ENCODE measurements around the gene A2M. TPM values are rescaled to one million over a fixed set of nuclear protein-coding genes. Genes with fewer than 3 reads are reported as not detected.

The A2M gene
- total RNA-seq, 4 donors from 2014 or later, result 66.2 to 136 (median 96.5) TPM

DNA sequence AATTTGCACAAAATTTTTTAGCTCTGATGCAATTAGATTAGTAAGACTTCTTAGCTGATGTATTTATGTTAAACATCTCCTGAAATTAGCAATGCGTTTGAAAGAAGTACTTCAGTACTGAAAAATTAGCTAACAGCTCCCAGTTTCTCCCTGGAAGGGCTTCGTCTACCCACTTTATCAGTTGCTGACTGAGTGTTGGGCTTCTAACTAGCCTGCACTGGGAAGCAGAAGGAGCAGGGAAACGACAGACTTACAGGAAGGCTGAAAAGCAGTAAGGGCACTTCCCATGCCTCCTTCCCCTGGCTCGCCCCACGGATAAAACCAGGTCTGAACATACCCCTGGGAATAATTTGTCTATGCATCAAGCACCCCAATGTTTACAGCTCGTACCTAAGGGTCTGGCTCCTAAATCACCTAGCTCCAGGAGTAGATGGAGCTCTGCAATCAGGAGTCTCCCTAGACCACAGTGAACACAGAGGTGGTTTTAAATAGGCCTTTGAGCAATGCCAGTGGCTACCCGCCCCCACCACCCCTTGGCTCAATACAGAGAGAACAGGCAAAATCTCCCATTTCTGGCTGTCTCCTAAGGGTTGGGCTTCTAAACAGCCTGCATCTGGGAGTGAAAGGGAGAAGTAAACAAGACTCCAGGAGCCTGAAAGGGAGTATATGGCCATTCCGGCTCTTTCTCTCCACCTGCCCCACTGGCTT is 23.7 kb downstream of the A2M start:
- intact Hi-C loops (cut with DNase I; ENCODE audit: low total_unique reads), result no loop called here
- Histone ChIP-seq H3K27me3 (no peaks in the 10 kb centered on the region), H3K4me3 (no peak overlapping the region), H3K9me3 (no peaks in the 10 kb centered on the region), H3K4me1 (no peaks in the 10 kb centered on the region), H3K27ac (no peak overlapping the region), H3K36me3 (peaks cover 0 to 21% (median 0%) of the 10 kb centered on the region in 4 donors)
- no peak for TF ChIP-seq EP300 (IDR thresholded peaks at IDR 0.05; ENCODE audit: low read depth)
- no peak for TF ChIP-seq POLR2A (IDR thresholded peaks at IDR 0.05)
- TF ChIP-seq POLR2AphosphoS5 (IDR thresholded peaks at IDR 0.05), result no peak
- TF ChIP-seq, protein P1, sequence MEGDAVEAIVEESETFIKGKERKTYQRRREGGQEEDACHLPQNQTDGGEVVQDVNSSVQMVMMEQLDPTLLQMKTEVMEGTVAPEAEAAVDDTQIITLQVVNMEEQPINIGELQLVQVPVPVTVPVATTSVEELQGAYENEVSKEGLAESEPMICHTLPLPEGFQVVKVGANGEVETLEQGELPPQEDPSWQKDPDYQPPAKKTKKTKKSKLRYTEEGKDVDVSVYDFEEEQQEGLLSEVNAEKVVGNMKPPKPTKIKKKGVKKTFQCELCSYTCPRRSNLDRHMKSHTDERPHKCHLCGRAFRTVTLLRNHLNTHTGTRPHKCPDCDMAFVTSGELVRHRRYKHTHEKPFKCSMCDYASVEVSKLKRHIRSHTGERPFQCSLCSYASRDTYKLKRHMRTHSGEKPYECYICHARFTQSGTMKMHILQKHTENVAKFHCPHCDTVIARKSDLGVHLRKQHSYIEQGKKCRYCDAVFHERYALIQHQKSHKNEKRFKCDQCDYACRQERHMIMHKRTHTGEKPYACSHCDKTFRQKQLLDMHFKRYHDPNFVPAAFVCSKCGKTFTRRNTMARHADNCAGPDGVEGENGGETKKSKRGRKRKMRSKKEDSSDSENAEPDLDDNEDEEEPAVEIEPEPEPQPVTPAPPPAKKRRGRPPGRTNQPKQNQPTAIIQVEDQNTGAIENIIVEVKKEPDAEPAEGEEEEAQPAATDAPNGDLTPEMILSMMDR (IDR thresholded peaks at IDR 0.05), result no peak
- DNase-seq, result no peak
- 53 to 76% methylated on average over 3 to 8 of the region's 8 CpGs for WGBS, 2 donors (ENCODE audit: low coverage in 1 of 2)
- in situ Hi-C loops (cut with MboI; ENCODE audit: low pct_ligation_motif_present in 1 of 4, low pct_unique_long_range_greater_than_20kb in 1 of 4, low sequenced_read_pairs in 3 of 4), result no loop called here

DNA sequence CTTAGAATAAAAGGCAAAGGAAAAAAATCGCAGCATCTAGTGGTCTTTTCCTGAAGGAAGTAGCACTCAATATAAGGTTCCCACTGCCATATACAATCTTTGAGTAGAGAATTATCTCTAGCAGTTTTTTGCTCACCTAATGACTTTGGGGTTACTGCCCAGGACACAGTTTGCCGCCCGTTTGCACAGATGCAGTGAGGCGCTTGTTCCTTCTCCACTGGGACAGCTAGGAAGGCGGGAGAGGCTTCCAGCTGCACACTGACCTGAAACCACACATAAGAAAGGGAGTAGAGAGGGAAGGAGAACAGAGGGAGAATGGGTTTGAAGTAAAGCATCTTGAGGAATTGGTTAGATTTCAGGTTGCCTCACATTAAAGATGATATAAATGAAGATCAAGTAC is 25.5 kb downstream of the A2M start:
- Histone ChIP-seq H3K27ac (no peak overlapping the region), H3K9me3 (no peaks in the 10 kb centered on the region), H3K4me1 (no peaks in the 10 kb centered on the region), H3K27me3 (no peaks in the 10 kb centered on the region), H3K36me3 (peaks cover 0 to 19% (median 0%) of the 10 kb centered on the region in 4 donors), H3K4me3 (no peak overlapping the region)
- WGBS, 2 donors (ENCODE audit: low coverage in 1 of 2), result 68 to 76% methylated on average over 5 of the region's 5 CpGs
- intact Hi-C loops (cut with DNase I; ENCODE audit: low total_unique reads), result no loop called here
- DNase-seq, result no peak
- in situ Hi-C loops (cut with MboI; ENCODE audit: low pct_ligation_motif_present in 1 of 4, low pct_unique_long_range_greater_than_20kb in 1 of 4, low sequenced_read_pairs in 3 of 4), result no loop called here
- no peak for TF ChIP-seq POLR2AphosphoS5 (IDR thresholded peaks at IDR 0.05)
- TF ChIP-seq POLR2A (IDR thresholded peaks at IDR 0.05), result no peak
- TF ChIP-seq, protein P1 (IDR thresholded peaks at IDR 0.05), result no peak
- no peak for TF ChIP-seq EP300 (IDR thresholded peaks at IDR 0.05; ENCODE audit: low read depth)

DNA sequence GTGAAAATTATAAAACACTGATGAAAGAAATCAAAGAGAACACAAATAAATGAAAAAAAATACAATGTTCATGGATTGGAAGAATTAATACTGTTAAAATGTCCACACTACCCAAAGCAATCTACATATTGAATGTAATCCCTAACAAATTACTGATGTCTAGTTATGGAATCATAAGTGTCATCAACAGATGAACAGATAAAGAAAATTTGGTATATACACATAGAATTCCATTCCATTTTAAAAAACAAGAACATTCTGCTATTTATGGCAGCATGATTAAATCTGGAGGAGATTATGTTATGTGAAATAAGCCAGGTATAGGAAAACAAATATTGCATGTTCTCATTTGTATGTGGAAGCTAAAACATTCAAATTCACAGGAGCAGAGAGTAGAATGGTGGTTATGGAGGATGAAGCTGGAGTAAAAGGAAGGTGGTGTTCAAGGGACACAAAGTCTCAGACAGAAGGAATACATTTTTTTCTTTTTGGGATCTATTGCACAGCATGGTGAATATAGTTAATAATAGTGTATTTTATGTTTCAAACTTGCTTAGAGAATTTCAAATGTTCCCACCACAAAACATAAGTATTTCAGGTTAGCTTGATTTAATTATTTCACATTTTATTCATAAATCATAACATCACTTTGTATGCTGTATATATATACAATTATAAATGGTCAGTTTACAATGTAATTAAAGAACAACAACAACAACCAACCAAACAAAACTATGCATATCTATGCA is 28.5 kb downstream of the A2M start:
- TF ChIP-seq EP300 (IDR thresholded peaks at IDR 0.05; ENCODE audit: low read depth) (no peak), POLR2AphosphoS5 (IDR thresholded peaks at IDR 0.05) (no peak), POLR2A (IDR thresholded peaks at IDR 0.05) (no peak)
- TF ChIP-seq, protein P1 (IDR thresholded peaks at IDR 0.05), result no peak
- no peak overlapping the region for H3K4me3 ChIP-seq
- no peak overlapping the region for H3K27ac ChIP-seq
- H3K27me3 ChIP-seq, result no peaks in the 10 kb centered on the region
- in situ Hi-C loops (cut with MboI; ENCODE audit: low pct_ligation_motif_present in 1 of 4, low pct_unique_long_range_greater_than_20kb in 1 of 4, low sequenced_read_pairs in 3 of 4), result no loop called here
- intact Hi-C loops (cut with DNase I; ENCODE audit: low total_unique reads), result no loop called here
- H3K36me3 ChIP-seq, result peaks cover 0 to 14% (median 5%) of the 10 kb centered on the region in 4 donors
- no peaks in the 10 kb centered on the region for H3K4me1 ChIP-seq
- no peak for DNase-seq
- peaks cover 0 to 13% of the 10 kb centered on the region in 2 donors for H3K9me3 ChIP-seq

DNA sequence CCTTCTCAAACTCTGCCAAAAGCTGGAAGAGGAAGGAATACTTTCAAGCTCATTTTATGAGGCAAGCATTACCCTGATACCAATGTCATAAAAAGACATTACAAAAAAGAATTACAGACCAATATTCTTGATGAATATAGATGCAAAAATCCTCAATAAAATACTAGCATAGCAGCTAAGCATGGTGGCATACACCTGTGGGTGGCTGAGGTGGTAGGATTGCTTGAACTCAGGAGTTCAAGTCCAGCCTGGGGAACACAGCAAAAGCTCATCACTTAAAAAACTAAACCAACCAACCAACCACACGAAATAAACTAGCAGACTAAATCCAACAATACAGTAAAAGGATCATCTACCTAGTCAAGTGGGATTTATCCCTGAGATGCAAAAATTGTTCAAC is 29.6 kb downstream of the A2M start:
- no peak overlapping the region for H3K4me3 ChIP-seq
- no peak for TF ChIP-seq POLR2AphosphoS5 (IDR thresholded peaks at IDR 0.05)
- no peak for TF ChIP-seq POLR2A (IDR thresholded peaks at IDR 0.05)
- TF ChIP-seq EP300 (IDR thresholded peaks at IDR 0.05; ENCODE audit: low read depth), result no peak
- TF ChIP-seq, protein P1 (IDR thresholded peaks at IDR 0.05), result no peak
- 50 to 68% methylated on average over 1 of the region's 1 CpG for WGBS, 2 donors (ENCODE audit: low coverage in 1 of 2)
- no peaks in the 10 kb centered on the region for H3K27me3 ChIP-seq
- no peaks in the 10 kb centered on the region for H3K4me1 ChIP-seq
- H3K9me3 ChIP-seq, result peaks cover 0 to 13% of the 10 kb centered on the region in 2 donors
- in situ Hi-C loops (cut with MboI; ENCODE audit: low pct_ligation_motif_present in 1 of 4, low pct_unique_long_range_greater_than_20kb in 1 of 4, low sequenced_read_pairs in 3 of 4), result no loop called here
- no peak for DNase-seq
- peaks cover 0 to 14% (median 5%) of the 10 kb centered on the region in 4 donors for H3K36me3 ChIP-seq
- intact Hi-C loops (cut with DNase I; ENCODE audit: low total_unique reads), result no loop called here
- no peak overlapping the region for H3K27ac ChIP-seq

Data from transverse colon (tissue), 4 donors.